A549 treated with Mapracorat at 1 μM for 4 hours (cell line): ENCODE measurements around the gene KCNA10. TPM values are rescaled to one million over a fixed set of nuclear protein-coding genes. Genes with fewer than 3 reads are reported as not detected.

Source experiments
- total RNA-seq: library from RNA; stranded (reverse); fragments of 200-300 nt; extraction: Qiagen RNA extraction; gene quantifications from 5 replicates; pipeline ENCODE4 v1.2.3, GENCODE V29; 2022

The KCNA10 gene
- total RNA-seq = not detected in 5 replicates

DNA sequence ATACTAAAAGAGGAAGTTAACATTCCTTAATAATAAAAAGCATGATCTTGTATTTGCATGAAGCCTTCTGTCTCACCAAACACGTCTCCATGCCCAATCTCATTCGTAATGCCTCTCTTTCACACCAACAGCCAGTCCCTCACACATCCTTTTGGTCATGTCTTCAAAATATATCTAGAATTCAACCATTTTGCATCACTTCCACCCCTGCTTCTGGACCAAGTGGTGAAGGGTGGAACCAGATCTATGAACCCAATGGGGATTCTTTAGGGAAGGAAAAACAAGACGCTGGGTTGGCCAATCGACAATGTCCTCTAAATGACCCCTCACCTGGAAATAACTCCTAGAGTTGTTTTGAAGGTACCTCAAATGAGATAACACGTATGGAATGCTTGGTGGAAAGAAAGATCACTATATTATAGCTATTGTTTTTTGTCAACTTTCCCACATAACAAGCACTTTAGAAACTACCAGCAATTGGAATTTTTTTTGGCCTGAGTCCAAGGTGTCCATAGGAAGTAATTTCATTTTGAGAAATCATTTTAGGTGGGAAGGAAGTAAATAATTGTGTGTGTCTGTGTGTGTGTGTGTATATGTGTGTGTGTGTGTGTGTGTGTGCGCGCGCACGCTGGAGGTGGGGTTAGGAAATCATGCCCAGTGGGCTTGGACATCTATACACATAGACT, at the start of gene KCNA10:
KCNA10 (minus strand) TSS at position 51 of the 686 bp plus-strand sequence. CDS start 388 bp downstream, outside the sequence.

Other genes starting within 250 kb of the KCNA10 start
- 5.9 to 9.4 TPM (median 8.1 TPM) in 5 replicates for gene RBM15, start 179.8 kb downstream of the KCNA10 start, total RNA-seq
- gene SLC16A4, start 128.1 kb downstream of the KCNA10 start, total RNA-seq = 25.7 to 37.3 TPM (median 31.4 TPM) in 5 replicates
- gene LAMTOR5, start 111.5 kb downstream of the KCNA10 start, total RNA-seq = 179 to 197 TPM (median 184 TPM) in 5 replicates
- not detected in 5 replicates for gene PROK1, start 68.0 kb downstream of the KCNA10 start, total RNA-seq
- gene KCNA2, start 87.2 kb upstream of the KCNA10 start, total RNA-seq = 0.02 to 0.10 TPM in 2 of 5 replicates, not detected in the others
- gene KCNA3, start 155.8 kb upstream of the KCNA10 start, total RNA-seq = not detected in 5 replicates